ENCODE results near the gene PLA2G5.

The PLA2G5 gene

DNA sequence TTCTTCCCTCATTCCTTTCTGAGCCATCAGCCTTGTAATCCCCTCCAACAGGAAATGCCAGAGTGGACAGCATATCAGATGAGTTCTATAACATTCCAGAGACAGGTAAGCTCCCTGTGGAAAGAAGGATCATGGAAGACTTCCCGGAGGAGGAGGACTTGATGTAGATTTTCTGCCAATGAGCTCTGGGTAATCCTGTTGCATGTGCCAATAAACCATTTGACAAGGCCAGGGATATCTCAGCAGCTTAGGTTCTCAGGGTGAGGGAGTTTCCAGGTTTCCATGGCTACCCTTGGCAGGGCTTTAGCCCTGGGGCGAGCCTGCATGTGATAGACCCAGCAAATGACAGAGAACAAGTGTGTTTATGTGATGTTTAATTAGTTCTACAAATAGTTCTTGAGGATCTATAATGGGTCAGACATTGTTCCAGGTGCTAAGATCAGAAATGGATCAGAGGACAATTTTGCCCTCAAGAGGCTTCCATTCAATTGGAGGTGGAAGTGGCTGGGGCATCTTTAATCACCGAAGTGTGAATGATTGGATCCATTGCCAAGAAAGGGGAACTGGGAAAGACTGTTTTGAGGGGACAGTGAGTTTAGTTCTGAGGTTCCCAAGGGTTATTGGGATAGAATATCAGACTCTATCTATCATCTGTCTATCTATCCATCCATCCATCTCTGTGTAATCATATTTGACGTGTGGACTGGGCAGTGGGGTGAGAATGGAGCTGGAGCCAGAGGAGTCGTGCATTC, 6.9 kb downstream of the PLA2G5 start:
- no peaks in the 10 kb centered on the region for H4K20me1 ChIP-seq (ENCODE audit: insufficient read depth, low read length)
- peaks cover 56% of the 10 kb centered on the region for H3K4me1 ChIP-seq (ENCODE audit: low read length)
- H3K4me2 ChIP-seq (ENCODE audit: low read length) = peak overlapping the region; percentile 86
- H3K4me3 ChIP-seq (ENCODE audit: low read length) = no peak overlapping the region; the same call in 1 of the 2 replicates
- peak overlapping the region; percentile 90; the same call in 1 of the 2 replicates for H3K27ac ChIP-seq (ENCODE audit: low read length)
- H2AFZ ChIP-seq (ENCODE audit: low read depth, low read length) = no peak overlapping the region
- H3K36me3 ChIP-seq (replicated peaks; ENCODE audit: low read depth, low read length) = no peaks in the 10 kb centered on the region
- peak overlapping the region; percentile 53; the same call in 1 of the 2 replicates for H3K9ac ChIP-seq (ENCODE audit: low read length)
- TF ChIP-seq EZH2phosphoT487 (IDR thresholded peaks at IDR 0.05; ENCODE audit: low read depth) = no peak
- no peak for TF ChIP-seq CTCF (IDR thresholded peaks at IDR 0.05; ENCODE audit: low read depth, low read length)
- no peaks in the 10 kb centered on the region for H3K9me3 ChIP-seq (ENCODE audit: insufficient read depth, low read length)
- no peaks in the 10 kb centered on the region for H3K79me2 ChIP-seq (ENCODE audit: low read length)
- H3K27me3 ChIP-seq (ENCODE audit: low read depth, low read length) = no peaks in the 10 kb centered on the region

DNA sequence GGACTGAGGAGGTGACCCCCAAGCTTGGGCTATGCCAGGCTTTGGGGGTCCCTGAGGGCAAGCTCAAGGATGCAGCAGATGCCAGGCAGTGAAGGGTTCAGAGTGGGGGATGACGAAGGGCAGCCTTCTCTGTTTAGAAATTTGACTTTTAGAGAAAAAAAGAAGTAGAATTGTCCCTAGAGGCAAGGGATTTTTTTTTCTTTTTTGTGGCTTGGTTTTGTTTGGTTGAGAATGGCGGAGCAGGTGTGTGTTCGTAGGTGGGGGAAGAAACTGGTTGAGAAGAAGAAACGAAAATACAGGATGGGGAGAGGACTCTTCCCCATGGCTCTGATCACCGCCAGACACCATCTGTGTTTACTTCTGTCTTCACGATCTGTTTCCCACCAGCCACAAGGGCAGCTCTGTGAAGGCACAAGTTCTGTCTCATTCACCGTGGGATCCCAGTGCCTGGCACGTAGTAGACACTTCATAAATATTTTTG, 8.2 kb downstream of the PLA2G5 start:
- Histone ChIP-seq H3K4me3 (ENCODE audit: low read length) (peak overlapping the region; percentile 62), H3K4me1 (ENCODE audit: low read length) (peaks cover 53% of the 10 kb centered on the region), H2AFZ (ENCODE audit: low read depth, low read length) (no peak overlapping the region), H3K9me3 (ENCODE audit: insufficient read depth, low read length) (no peaks in the 10 kb centered on the region), H3K4me2 (ENCODE audit: low read length) (peak overlapping the region; percentile 86), H3K27me3 (ENCODE audit: low read depth, low read length) (no peaks in the 10 kb centered on the region), H3K27ac (ENCODE audit: low read length) (peak overlapping the region; percentile 90), H4K20me1 (ENCODE audit: insufficient read depth, low read length) (no peaks in the 10 kb centered on the region), H3K9ac (ENCODE audit: low read length) (peak overlapping the region; percentile 53; the same call in 1 of the 2 replicates), H3K79me2 (ENCODE audit: low read length) (no peaks in the 10 kb centered on the region), H3K36me3 (replicated peaks; ENCODE audit: low read depth, low read length) (no peaks in the 10 kb centered on the region)
- no peak for TF ChIP-seq CTCF (IDR thresholded peaks at IDR 0.05; ENCODE audit: low read depth, low read length)

- H2AFZ ChIP-seq (ENCODE audit: low read depth, low read length) = no peak overlapping the region
- no peaks in the 10 kb centered on the region for H3K9me3 ChIP-seq (ENCODE audit: insufficient read depth, low read length)
- H3K27me3 ChIP-seq (ENCODE audit: low read depth, low read length) = no peaks in the 10 kb centered on the region
- H3K27ac ChIP-seq (ENCODE audit: low read length) = peak overlapping the region; percentile 90
- peak overlapping the region; percentile 47; the same call in 1 of the 2 replicates for H3K9ac ChIP-seq (ENCODE audit: low read length)
- H3K4me3 ChIP-seq (ENCODE audit: low read length) = peak overlapping the region; percentile 62
- TF ChIP-seq CTCF (IDR thresholded peaks at IDR 0.05; ENCODE audit: low read depth, low read length) = no peak
- no peak for TF ChIP-seq EZH2phosphoT487 (IDR thresholded peaks at IDR 0.05; ENCODE audit: low read depth)
- H3K4me1 ChIP-seq (ENCODE audit: low read length) = peaks cover 51% of the 10 kb centered on the region
- no peaks in the 10 kb centered on the region for H3K36me3 ChIP-seq (replicated peaks; ENCODE audit: low read depth, low read length)
- H4K20me1 ChIP-seq (ENCODE audit: insufficient read depth, low read length) = no peaks in the 10 kb centered on the region
- H3K79me2 ChIP-seq (ENCODE audit: low read length) = no peaks in the 10 kb centered on the region
- peak overlapping the region; percentile 86 for H3K4me2 ChIP-seq (ENCODE audit: low read length)
Observed at GRCh38 chr1:20078711-20079110, 8.7 kb downstream of the PLA2G5 start.

DNA sequence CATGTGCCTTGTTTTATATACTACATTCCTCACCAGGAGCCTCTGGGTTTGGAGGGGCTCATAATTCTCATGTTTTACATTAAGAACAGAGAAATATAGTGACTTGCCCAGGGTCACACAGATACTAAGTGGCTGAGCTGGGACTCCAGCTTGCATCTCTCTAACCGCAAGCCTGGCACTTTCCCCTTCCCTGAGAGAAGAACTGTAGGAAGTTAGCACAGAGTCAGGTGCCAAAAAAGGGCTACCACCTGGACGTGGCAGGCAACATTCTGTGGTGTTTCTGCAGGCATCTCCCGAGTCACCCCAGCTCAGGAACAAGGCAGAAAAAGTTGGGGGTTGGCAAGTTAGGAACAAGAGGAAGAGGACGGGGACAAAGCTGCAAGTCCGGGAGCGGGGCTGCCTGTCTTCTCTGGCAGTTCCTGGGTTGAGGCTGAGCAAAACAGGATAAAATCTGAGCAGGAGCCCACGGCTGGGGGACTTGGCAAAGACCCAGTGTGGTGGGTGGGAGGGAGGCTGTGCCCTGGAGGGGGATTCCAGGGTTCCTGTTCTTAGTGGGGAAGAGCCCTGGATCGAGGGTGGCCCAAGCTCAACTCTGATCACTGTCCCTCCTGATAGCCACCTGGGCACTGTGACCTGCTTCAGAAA, 9.8 kb downstream of the PLA2G5 start:
- Histone ChIP-seq H3K4me3 (ENCODE audit: low read length) (no peak overlapping the region), H3K4me2 (ENCODE audit: low read length) (peak overlapping the region; percentile 85), H3K27ac (ENCODE audit: low read length) (no peak overlapping the region), H3K36me3 (replicated peaks; ENCODE audit: low read depth, low read length) (no peaks in the 10 kb centered on the region), H3K27me3 (ENCODE audit: low read depth, low read length) (no peaks in the 10 kb centered on the region), H3K9me3 (ENCODE audit: insufficient read depth, low read length) (no peaks in the 10 kb centered on the region), H3K9ac (ENCODE audit: low read length) (no peak overlapping the region; the same call in 1 of the 2 replicates), H3K79me2 (ENCODE audit: low read length) (no peaks in the 10 kb centered on the region), H2AFZ (ENCODE audit: low read depth, low read length) (no peak overlapping the region), H3K4me1 (ENCODE audit: low read length) (peaks cover 51% of the 10 kb centered on the region), H4K20me1 (ENCODE audit: insufficient read depth, low read length) (no peaks in the 10 kb centered on the region)
- no peak for TF ChIP-seq EZH2phosphoT487 (IDR thresholded peaks at IDR 0.05; ENCODE audit: low read depth)
